Measurements from ENCODE around the gene NLRP4.

- no peak for TF ChIP-seq CTCF (conservative IDR thresholded peaks at IDR 0.05; ENCODE audit: low read depth, low read length)
- no peak for TF ChIP-seq NFE2L2 (IDR thresholded peaks at IDR 0.05; ENCODE audit: low read depth, low read length)
- TF ChIP-seq CEBPB (IDR thresholded peaks at IDR 0.05; ENCODE audit: low read depth, low read length): no peak
- TF ChIP-seq POLR2A (IDR thresholded peaks at IDR 0.05; ENCODE audit: low read depth, low read length): no peak
- no peak for TF ChIP-seq CHD1 (IDR thresholded peaks at IDR 0.05; ENCODE audit: low read depth, low read length)
- no peak for TF ChIP-seq USF2 (IDR thresholded peaks at IDR 0.05; ENCODE audit: low read depth, low read length)
- TF ChIP-seq RAD21 (IDR thresholded peaks at IDR 0.05; ENCODE audit: low read length): no peak
- no peak for TF ChIP-seq MAZ (IDR thresholded peaks at IDR 0.05; ENCODE audit: borderline replicate concordance, low read depth, low read length)
- TF ChIP-seq RFX5 (IDR thresholded peaks at IDR 0.05; ENCODE audit: low read depth, low read length): no peak
- no peak for TF ChIP-seq SMC3 (IDR thresholded peaks at IDR 0.05; ENCODE audit: low read depth, low read length)
Observed at GRCh38 chr19:55795021-55795420, 41.3 kb upstream of the NLRP4 start.
